CD4-positive, alpha-beta T cell treated with Interleukin-4 for 4 hours (primary cell): ENCODE data around the gene RTL10.

Experiments
- DNase-seq: peaks from one replicate; pipeline ENCODE4 v3.0.0-alpha.2; 2020

Gene RTL10

DNA sequence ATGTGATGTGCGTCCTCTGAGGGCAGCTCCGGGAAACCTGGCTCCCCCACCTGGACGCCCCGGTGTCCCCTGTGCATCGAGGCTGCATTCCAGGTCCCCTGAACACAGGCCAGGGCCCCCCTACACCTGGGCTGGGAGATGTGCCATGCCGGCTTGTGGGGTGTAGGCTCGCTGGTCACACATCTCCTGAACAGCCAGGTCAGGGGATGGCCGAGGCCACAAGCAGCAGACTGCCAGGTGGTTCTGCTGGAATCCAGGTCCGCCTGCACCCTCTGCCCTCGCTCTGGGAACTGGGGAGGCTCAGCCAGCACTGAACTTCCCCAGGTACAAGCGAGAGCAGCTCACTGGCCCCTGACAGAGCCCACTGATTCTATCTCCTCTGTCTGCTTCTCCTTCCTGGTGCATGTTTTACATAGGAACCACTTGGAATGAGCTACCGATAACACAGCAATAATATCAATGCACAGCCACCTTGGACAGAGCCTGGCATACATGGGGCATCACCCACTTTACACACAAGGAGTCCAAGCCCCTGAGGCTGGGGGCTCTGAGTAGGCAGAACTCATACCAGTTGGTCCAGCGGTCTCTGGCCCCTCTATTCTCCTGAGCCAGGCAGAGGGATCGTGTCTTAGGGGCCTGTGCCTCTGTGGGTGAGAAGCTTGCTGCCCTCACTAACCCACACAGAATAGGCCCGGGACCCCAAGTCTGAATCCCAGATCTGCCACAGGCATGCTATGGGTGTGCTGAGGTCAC lies 47.3 kb downstream of the RTL10 start:
- DNase-seq, result no peak

DNA sequence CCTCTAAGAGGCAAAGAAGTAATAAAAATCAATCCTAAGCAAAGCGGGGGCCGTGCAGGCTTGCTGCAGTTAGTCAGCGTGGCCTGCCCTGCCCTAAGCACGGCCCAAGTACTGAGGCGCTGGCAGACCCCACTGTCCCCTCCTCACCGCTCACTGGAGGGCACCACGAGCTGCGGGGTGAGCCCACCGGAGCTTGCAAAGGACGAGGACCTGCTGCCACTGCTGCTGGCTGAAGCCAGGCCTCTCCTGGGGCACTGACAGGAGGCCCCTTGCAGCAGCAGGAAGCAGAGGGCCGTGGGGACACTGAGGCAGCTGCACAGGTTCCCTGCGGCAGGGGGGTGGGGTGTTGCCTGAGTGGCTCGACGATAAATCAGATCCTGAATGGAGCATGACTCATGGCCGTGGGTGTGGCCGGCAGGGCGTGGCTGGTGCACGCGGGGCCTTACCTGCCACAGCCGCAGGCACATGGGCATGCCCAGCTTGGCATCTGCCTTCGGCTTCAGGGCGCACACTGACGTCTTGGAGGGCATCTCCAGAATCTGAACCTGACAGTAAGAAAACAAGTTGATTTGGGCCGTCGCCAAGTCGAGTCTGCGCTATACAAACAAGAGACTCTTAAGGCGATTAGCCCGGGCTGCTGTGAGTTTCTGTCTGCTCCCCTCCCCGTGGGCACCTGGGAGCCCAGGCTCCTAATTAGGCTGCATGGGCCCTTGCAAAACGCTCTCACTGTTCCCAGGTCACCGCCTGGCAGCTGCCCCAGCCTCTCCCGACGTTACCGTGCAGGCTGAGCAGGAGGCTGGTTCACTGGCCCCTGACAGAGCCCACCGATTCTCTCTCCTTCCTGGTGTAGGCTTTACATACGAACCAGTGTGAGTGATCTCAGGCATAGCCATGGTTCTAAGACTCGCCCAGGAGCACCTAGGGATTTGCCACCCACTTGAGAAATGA lies 48.2 kb downstream of the RTL10 start:
- DNase-seq, result no peak

DNA sequence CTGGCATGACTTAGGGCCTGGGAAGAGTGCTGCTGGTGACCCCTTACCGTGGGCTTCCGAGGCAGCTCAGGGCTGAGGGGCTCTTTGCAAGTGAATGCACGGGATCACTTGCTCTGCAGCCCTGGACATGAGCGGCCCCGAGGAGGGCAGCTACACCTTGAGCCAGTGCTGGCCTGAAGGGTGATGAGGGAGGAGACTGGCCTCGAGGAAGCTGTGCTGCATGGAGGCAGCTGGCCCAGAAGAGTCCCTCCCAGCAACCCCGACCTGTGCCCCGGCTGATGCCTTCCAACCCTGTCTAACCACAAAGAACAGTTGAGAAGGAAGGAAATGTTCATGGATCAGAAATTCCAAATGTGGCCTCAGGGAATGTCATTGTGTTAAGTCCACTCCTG lies 48.9 kb downstream of the RTL10 start:
- DNase-seq, result no peak
